NK-92 (cell line): Measurements from ENCODE around the gene LAMTOR2.
"Not testable (repeated sequence)": the region's sequence is repeated elsewhere in the genome, so short reads cannot be mapped to it uniquely, and the experiment has no call there.

Experiments
- DNase-seq: peaks from one replicate; lab custom pipeline; 2025; ENCODE audit not compliant: unreplicated experiment; lab: John Stamatoyannopoulos, UW

LAMTOR2 gene

DNA sequence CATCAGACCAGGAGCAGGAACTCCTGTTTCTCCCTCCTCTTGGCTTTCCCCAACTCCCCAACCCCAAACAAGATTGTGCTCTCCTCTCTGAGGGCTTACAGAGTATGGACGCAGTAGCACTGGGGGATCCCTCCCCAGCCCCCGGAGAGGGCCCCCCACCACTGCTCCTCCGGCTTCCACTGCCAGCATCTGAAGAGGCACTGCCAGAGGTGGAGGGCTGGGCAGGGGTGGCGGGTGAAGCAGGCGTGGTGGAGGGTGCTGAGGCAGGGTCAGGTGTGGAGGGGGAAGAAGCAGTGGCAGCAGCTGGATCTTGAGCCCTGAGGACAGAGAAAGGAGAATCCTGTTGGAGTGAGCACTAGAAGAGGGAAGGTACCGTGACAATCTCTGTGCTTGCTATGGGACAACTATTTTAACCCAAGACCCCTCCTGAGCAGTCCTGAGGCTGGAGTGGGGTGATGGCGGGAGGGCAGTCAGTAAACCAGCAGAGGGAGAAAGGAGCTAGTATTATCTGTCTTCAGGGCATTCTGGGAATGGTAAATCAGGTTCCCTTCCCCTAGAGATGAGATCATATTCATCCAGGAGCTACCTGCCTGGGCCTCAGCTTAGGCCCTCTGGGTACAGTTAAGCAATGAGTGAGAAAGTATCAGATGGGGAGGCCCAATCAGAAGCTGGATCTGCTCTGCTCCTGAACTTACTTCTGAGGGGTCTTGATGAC is 3.4 kb upstream of the LAMTOR2 start:
- DNase-seq: no peak

- DNase-seq: no peak
These were observed 1.5 kb upstream of the LAMTOR2 start for GRCh38 chr1:156052862-156053767.

- DNase-seq: no peak
These were observed 648 bp upstream of the LAMTOR2 start, which contains the start of gene UBQLN4 for GRCh38 chr1:156053768-156054499. Gene UBQLN4 (minus strand): TSS chr1:156053798. CDS start chr1:156053701, 97 bp downstream.

DNA sequence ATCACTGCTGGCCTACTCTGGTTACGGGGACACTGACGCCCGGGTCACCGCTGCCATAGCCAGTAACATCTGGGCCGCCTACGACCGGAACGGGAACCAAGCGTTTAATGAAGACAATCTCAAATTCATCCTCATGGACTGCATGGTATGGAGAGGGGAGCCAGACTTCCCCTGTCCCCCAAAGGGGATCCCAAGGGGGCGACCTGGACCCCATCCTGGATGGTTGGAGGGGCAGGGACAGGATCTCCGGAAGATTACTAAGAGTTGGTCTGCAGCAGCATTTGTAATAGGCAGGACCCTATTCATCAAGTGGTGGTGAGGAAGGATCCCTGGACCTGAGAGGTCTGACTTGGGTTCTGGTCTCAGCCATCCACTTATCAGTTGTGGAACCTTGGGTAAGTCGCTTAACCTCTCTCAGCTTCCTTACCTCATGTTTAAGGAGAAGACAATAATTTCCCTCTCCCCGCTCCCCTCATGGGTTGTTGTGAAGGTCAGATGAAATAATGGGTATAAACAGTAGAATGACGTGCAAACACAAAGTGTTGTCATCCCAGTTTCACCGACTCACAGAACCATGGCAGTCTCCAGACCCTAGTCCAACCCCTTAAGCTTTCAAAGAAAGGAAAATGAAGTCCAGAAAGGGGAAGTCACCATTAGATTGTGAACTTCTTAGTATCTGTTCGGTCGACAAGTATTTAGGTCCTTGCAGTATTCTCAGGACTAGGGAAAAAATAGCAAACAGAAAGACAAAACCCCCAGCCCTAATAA is 883 bp downstream of the LAMTOR2 start:
- no peak for DNase-seq

GRCh38 chr1:156056326-156056849 is 1.8 kb downstream of the LAMTOR2 start:
- no peak for DNase-seq

DNA sequence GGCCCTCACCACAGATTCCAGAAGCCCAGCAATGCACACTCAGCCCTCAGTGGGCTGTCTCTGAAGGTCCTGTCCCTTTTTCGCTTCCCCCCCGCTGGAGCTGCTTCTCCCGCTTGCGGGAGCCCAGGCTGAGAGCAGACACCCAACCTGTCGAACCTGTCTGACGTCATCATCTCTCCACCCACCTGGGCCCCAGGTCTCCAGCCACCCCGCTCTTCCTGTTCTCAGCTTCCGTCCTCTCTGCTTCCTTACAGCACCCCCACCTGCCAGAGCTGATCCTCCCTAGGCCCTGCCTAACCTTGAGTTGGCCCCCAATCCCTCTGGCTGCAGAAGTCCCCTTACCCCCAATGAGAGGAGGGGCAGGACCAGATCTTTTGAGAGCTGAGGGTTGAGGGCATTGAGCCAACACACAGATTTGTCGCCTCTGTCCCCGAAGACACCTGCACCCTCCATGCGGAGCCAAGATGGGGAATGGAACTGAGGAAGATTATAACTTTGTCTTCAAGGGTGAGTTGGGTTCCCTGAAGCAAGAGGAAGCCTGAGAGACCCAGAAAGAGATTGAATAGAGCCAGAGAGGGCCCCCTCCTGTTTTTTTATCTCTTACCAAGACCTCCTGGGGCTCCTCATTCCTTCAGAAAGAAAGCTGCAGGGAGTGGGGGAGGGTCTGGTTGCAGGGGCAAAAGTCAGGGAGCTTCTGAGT is 6.5 kb downstream of the LAMTOR2 start, which contains the start of gene RAB25:
RAB25 (plus strand) TSS at position 224 of the 700 bp plus-strand sequence; CDS start at position 465, 241 bp downstream.
- no peak for DNase-seq

- no peak for DNase-seq
These were observed 7.6 kb downstream of the LAMTOR2 start for GRCh38 chr1:156062189-156062588.

- no peak for DNase-seq
These were observed 9.4 kb downstream of the LAMTOR2 start for GRCh38 chr1:156063997-156064285.

- no peak for DNase-seq
These were observed 10.0 kb downstream of the LAMTOR2 start for GRCh38 chr1:156064615-156065014.

DNA sequence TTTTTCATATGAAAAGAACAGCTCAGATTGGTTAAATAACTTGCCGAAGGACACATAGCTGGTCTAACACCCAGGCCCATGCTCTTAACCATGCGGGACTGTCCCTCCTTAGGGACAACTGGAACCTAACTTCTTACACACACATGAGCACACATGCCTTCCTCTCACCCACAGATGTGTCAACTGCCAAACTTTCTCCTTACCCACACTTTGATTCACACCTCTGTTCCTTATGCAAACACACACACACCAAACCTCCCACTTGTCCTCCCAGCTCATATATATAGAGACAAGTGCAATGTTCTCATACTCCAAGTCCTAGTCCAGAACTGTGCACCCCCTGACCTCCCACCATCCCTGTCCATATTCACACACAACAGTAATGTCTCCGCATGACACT is 10.6 kb downstream of the LAMTOR2 start:
- DNase-seq: no peak

DNA sequence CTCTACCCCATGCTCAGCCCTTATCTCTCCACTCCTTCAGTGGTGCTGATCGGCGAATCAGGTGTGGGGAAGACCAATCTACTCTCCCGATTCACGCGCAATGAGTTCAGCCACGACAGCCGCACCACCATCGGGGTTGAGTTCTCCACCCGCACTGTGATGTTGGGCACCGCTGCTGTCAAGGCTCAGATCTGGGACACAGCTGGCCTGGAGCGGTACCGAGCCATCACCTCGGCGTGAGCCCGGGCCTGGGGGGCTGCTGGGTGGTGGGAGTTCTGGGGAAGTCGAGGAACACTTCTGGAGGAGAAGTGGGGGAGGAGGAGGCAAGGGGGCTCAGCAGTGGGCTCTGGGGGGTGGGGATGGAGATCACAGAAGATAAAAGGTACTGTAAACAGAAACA is 11.3 kb downstream of the LAMTOR2 start:
- no peak for DNase-seq

- DNase-seq: no peak
These were observed 12.7 kb downstream of the LAMTOR2 start for GRCh38 chr1:156067262-156067661.

GRCh38 chr1:156069490-156070455 is 15.2 kb downstream of the LAMTOR2 start:
- DNase-seq: no peak

GRCh38 chr1:156070548-156070947 is 16.0 kb downstream of the LAMTOR2 start:
- DNase-seq: no peak

DNA sequence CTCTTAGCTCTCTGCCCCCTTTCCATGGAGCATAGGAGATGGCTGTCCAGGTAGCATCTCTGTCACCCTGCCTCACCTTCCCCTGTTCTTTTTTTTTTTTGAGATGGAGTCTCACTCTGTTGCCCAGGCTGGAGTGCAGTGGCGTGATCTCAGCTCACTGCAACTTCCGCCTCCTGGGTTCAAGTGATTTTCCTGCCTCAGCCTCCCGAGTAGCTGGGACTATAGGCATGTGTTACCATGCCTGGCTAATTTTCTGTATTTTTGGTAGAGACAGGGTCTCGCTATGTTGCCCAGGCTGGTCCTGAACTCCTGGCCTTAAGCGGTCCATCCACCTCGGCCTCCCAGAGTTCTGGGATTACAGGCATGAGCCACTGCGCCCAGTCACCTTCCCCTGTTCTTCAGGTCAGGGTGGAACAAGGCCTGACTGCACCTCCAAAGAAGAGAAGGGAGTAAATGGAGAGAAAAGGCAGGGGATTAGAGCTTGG is 16.8 kb downstream of the LAMTOR2 start:
- not testable (repeated sequence) for DNase-seq

- DNase-seq: no peak
These were observed 17.7 kb downstream of the LAMTOR2 start for GRCh38 chr1:156072251-156072650.

DNA sequence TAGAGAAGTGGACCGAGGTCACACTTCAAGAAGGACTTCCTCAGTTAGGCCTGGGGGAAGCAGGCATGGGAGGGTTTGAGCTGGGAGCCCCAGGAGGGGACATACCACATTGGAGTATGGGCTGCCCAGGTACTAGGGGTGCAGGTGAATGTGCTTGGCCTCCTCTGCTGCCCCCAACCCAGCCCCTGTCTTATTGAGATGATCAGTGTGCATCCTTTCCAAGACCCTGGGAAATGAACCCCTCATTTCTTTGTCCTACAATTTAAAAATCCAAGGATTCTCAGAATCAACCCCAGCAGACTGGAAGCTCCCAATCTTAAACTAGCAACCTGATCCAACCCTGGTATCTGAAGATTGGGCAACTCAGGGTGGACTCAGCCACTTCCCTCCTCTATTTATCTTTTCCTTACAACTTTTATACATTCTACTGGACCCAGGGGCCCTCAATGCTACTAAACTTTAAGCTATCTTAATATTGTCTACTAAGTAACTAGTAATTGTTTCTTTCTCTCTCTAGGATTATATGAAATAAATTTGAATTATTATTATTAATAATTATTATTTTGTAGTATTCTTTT is 18.6 kb downstream of the LAMTOR2 start:
- DNase-seq: no peak

GRCh38 chr1:156073740-156074139 is 19.2 kb downstream of the LAMTOR2 start:
- DNase-seq: no peak
